GM12891 (cell line): ENCODE measurements around the gene ST6GAL1.

Source experiments
- POLR2A ChIP-seq: IDR thresholded peaks from 2 replicates; pipeline ENCODE4 v1.6.1; 2011; ENCODE audit warnings: low read depth, low read length, control low read depth
- POLR2AphosphoS5 ChIP-seq: IDR thresholded peaks from 2 replicates; pipeline ENCODE4 v1.6.1; 2011; ENCODE audit warnings: low read depth, low read length, control low read depth
- POU2F2 ChIP-seq: IDR thresholded peaks from 2 replicates; pipeline ENCODE4 v1.6.1; 2011; ENCODE audit warnings: low read depth, mild to moderate bottlenecking, control low read depth, low read length, moderate library complexity
- SPI1 ChIP-seq: IDR thresholded peaks from 2 replicates; pipeline ENCODE4 v1.6.1; 2011; ENCODE audit warnings: low read depth, low read length, control low read depth
- TAF1 ChIP-seq: IDR thresholded peaks from 2 replicates; pipeline ENCODE4 v1.6.1; 2011; ENCODE audit warnings: low read depth, low read length, control low read depth

- TF ChIP-seq POLR2AphosphoS5 = no peak
- no peak for TF ChIP-seq POLR2A
- TF ChIP-seq TAF1 = no peak
- TF ChIP-seq SPI1 = no peak
- TF ChIP-seq POU2F2 = no peak
These were observed 76.7 kb downstream of the ST6GAL1 start for GRCh38 chr3:187006864-187007630.
